Measurements from ENCODE around the gene FBP1. TPM values are rescaled to one million over a fixed set of nuclear protein-coding genes. Genes with fewer than 3 reads are reported as not detected.

FBP1 gene
- total and polyA plus RNA-seq, 2 donors (not counting 1 experiment from before 2014, with no cell fraction given): not detected

- TF ChIP-seq EZH2 (IDR thresholded peaks at IDR 0.05; ENCODE audit: low read length, missing control alignments): no peak
- no peak for TF ChIP-seq CTCF (conservative IDR thresholded peaks at IDR 0.05 in 1 of 2, IDR thresholded peaks at IDR 0.05 in 1 of 2; ENCODE audit: low read depth in 1 of 2, low read length in 2 of 2)
- Histone ChIP-seq H3K4me1 (ENCODE audit: control insufficient read depth, extremely low read depth, insufficient read depth, low read length) (no peaks in the 10 kb centered on the region), H3K4me2 (ENCODE audit: extremely low read depth, insufficient read depth, low read length) (no peak overlapping the region)
Measured at GRCh38 chr9:94563548-94563947, 75.8 kb downstream of the FBP1 start.

GRCh38 chr9:94560237-94560636 is 79.1 kb downstream of the FBP1 start:
- no peak for TF ChIP-seq EZH2 (IDR thresholded peaks at IDR 0.05; ENCODE audit: low read length, missing control alignments)
- no peak for TF ChIP-seq CTCF (conservative IDR thresholded peaks at IDR 0.05 in 1 of 2, IDR thresholded peaks at IDR 0.05 in 1 of 2; ENCODE audit: low read depth in 1 of 2, low read length in 2 of 2)
- no peak overlapping the region for H3K4me3 ChIP-seq (replicated peaks in 1 of 4; ENCODE audit: control extremely low read depth in 1 of 4, insufficient read depth in 1 of 4, low read depth in 3 of 4, low read length in 4 of 4)

More at GRCh38 chr9:94563548-94563947, 75.8 kb downstream of the FBP1 start:
- H4K20me1 ChIP-seq (ENCODE audit: control insufficient read depth, extremely low read depth, insufficient read depth, low read length): no peaks in the 10 kb centered on the region
- H3K79me2 ChIP-seq (ENCODE audit: control insufficient read depth, insufficient read depth, low read length): no peaks in the 10 kb centered on the region
- no peak overlapping the region for H3K4me3 ChIP-seq (replicated peaks in 1 of 4; ENCODE audit: control extremely low read depth in 1 of 4, insufficient read depth in 1 of 4, low read depth in 3 of 4, low read length in 4 of 4)
- no peaks in the 10 kb centered on the region for H3K36me3 ChIP-seq (ENCODE audit: control insufficient read depth, insufficient read depth, low read length)
- no peaks in the 10 kb centered on the region for H3K9me3 ChIP-seq (ENCODE audit: control insufficient read depth, insufficient read depth, low read depth, low read length)
- no peak overlapping the region for H3K9ac ChIP-seq (ENCODE audit: insufficient read depth, low read length)
- DNase-seq (ENCODE audit: low read depth in 2 of 2): no peak
- H3K27me3 ChIP-seq (ENCODE audit: control insufficient read depth, insufficient read depth, low read length): no peaks in the 10 kb centered on the region
- H2AFZ ChIP-seq (ENCODE audit: low read length): no peak overlapping the region
- no peak overlapping the region for H3K27ac ChIP-seq (ENCODE audit: insufficient read depth, low read length)

GRCh38 chr9:94557376-94557775 is 81.9 kb downstream of the FBP1 start:
- H4K20me1 ChIP-seq (ENCODE audit: control insufficient read depth, extremely low read depth, insufficient read depth, low read length): no peaks in the 10 kb centered on the region
- H3K4me1 ChIP-seq (ENCODE audit: control insufficient read depth, extremely low read depth, insufficient read depth, low read length): no peaks in the 10 kb centered on the region
- no peaks in the 10 kb centered on the region for H3K9me3 ChIP-seq (ENCODE audit: control insufficient read depth, insufficient read depth, low read depth, low read length)
- no peak overlapping the region for H3K9ac ChIP-seq (ENCODE audit: insufficient read depth, low read length)
- no peaks in the 10 kb centered on the region for H3K27me3 ChIP-seq (ENCODE audit: control insufficient read depth, insufficient read depth, low read length)
- TF ChIP-seq EZH2 (IDR thresholded peaks at IDR 0.05; ENCODE audit: low read length, missing control alignments) (no peak), CTCF (conservative IDR thresholded peaks at IDR 0.05 in 1 of 2, IDR thresholded peaks at IDR 0.05 in 1 of 2; ENCODE audit: low read depth in 1 of 2, low read length in 2 of 2) (no peak)
- H3K4me2 ChIP-seq (ENCODE audit: extremely low read depth, insufficient read depth, low read length): no peak overlapping the region
- H3K27ac ChIP-seq (ENCODE audit: insufficient read depth, low read length): no peak overlapping the region
- no peak overlapping the region for H3K4me3 ChIP-seq (replicated peaks in 1 of 4; ENCODE audit: control extremely low read depth in 1 of 4, insufficient read depth in 1 of 4, low read depth in 3 of 4, low read length in 4 of 4)
- no peak overlapping the region for H2AFZ ChIP-seq (ENCODE audit: low read length)
- H3K36me3 ChIP-seq (ENCODE audit: control insufficient read depth, insufficient read depth, low read length): no peaks in the 10 kb centered on the region
- no peaks in the 10 kb centered on the region for H3K79me2 ChIP-seq (ENCODE audit: control insufficient read depth, insufficient read depth, low read length)
- no peak for DNase-seq (ENCODE audit: low read depth in 2 of 2)

More at GRCh38 chr9:94560237-94560636, 79.1 kb downstream of the FBP1 start:
- Histone ChIP-seq H3K9me3 (ENCODE audit: control insufficient read depth, insufficient read depth, low read depth, low read length) (no peaks in the 10 kb centered on the region), H3K36me3 (ENCODE audit: control insufficient read depth, insufficient read depth, low read length) (no peaks in the 10 kb centered on the region), H4K20me1 (ENCODE audit: control insufficient read depth, extremely low read depth, insufficient read depth, low read length) (no peaks in the 10 kb centered on the region), H2AFZ (ENCODE audit: low read length) (no peak overlapping the region), H3K4me1 (ENCODE audit: control insufficient read depth, extremely low read depth, insufficient read depth, low read length) (no peaks in the 10 kb centered on the region), H3K79me2 (ENCODE audit: control insufficient read depth, insufficient read depth, low read length) (no peaks in the 10 kb centered on the region), H3K4me2 (ENCODE audit: extremely low read depth, insufficient read depth, low read length) (no peak overlapping the region), H3K27ac (ENCODE audit: insufficient read depth, low read length) (no peak overlapping the region), H3K9ac (ENCODE audit: insufficient read depth, low read length) (no peak overlapping the region), H3K27me3 (ENCODE audit: control insufficient read depth, insufficient read depth, low read length) (no peaks in the 10 kb centered on the region)
- peak in 1 of 2 donors; percentile 1 for DNase-seq (ENCODE audit: low read depth in 2 of 2)
